ENCODE measurements around the gene CMIP. TPM values are rescaled to one million over a fixed set of nuclear protein-coding genes. Genes with fewer than 3 reads are reported as not detected.
A peak's percentile ranks its signal among the peaks of the same experiment; 100 is the strongest.

CMIP gene
- total RNA-seq, 4 donors from 2014 or later, result 17.1 to 60.5 (median 39.7) TPM

DNA sequence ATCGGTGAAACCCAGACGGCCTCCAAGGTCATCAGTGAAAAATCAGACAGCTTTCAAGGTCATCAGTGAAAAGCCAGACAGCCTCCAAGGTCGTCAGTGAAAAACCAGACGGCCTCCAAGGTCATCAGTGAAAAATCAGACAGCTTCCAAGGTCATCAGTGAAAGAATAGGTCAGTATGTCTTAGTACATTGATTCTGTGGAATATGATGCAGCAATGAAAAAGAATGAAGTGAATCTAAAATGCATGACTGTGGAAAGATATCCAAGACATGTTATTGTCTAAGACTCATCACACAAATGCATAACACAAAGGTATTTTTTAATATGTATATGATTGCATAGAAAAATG, 72.5 kb downstream of the CMIP start:
- intact Hi-C loops (cut with DNase I), result no loop called here
- Histone ChIP-seq H3K9me3 (no peaks in the 10 kb centered on the region), H3K4me1 (peaks cover 27 to 88% (median 51%) of the 10 kb centered on the region in 3 donors), H3K36me3 (peaks cover 0 to 22% (median 0%) of the 10 kb centered on the region in 3 donors), H3K27ac (peak overlapping the region in 2 of 4 donors; percentile 74 to 77), H3K4me3 (no peak overlapping the region), H3K27me3 (no peaks in the 10 kb centered on the region)
- TF ChIP-seq, protein P1, sequence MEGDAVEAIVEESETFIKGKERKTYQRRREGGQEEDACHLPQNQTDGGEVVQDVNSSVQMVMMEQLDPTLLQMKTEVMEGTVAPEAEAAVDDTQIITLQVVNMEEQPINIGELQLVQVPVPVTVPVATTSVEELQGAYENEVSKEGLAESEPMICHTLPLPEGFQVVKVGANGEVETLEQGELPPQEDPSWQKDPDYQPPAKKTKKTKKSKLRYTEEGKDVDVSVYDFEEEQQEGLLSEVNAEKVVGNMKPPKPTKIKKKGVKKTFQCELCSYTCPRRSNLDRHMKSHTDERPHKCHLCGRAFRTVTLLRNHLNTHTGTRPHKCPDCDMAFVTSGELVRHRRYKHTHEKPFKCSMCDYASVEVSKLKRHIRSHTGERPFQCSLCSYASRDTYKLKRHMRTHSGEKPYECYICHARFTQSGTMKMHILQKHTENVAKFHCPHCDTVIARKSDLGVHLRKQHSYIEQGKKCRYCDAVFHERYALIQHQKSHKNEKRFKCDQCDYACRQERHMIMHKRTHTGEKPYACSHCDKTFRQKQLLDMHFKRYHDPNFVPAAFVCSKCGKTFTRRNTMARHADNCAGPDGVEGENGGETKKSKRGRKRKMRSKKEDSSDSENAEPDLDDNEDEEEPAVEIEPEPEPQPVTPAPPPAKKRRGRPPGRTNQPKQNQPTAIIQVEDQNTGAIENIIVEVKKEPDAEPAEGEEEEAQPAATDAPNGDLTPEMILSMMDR (IDR thresholded peaks at IDR 0.05), result no peak
- no peak for TF ChIP-seq POLR2A (IDR thresholded peaks at IDR 0.05)
- DNase-seq, result no peak
- 89 to 90% methylated on average over 4 of the region's 4 CpGs for WGBS, 2 donors

DNA sequence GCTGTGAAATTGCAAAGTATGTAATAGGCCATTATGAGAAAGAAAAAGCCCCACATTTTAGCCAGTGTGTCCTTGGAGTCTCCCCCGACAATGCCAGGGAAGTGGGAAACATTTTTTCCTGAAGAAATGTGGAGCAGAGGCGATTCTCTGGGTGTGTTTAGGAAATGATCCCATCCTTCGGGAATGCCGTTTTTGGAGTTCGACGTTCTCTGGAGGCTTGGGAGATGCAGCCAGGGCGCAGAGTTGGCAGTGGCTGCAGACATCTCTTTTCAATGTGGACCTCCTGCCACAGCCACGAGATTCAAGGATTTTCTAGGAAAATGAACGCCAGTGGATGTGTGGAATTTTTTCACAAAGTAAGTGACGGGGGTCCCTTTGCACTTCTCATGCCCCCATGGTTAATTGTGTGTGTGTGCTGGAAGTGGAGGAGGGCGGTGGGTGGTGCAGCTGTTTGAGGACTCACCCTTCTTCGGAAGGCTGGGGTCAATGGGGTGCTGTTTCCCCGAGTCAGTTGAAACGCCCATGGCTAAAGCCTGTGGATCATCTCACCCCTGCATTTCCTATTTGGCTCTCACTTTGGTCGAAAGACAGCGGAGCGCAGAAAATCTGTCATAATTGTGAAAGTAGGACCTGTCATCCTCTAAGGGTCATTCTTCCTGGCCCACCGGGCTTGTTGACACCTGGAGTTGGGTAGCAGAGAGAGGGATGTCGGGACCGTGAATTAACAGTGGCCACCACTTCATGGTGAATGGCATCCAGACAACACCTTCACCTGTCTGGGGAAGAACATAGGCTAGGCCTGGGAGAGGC, 73.2 kb downstream of the CMIP start:
- intact Hi-C loops (cut with DNase I), result no loop called here
- Histone ChIP-seq H3K4me1 (peaks cover 28 to 91% (median 48%) of the 10 kb centered on the region in 3 donors), H3K36me3 (peaks cover 0 to 22% (median 0%) of the 10 kb centered on the region in 3 donors), H3K9me3 (no peaks in the 10 kb centered on the region), H3K27ac (peak overlapping the region in 3 of 4 donors; percentile 51 to 77 (median 74)), H3K4me3 (no peak overlapping the region), H3K27me3 (no peaks in the 10 kb centered on the region)
- DNase-seq, result no peak
- TF ChIP-seq POLR2A (IDR thresholded peaks at IDR 0.05), result no peak
- TF ChIP-seq, protein P1 (IDR thresholded peaks at IDR 0.05), result no peak
- 70 to 81% methylated on average over 14 to 17 of the region's 20 CpGs for WGBS, 2 donors

DNA sequence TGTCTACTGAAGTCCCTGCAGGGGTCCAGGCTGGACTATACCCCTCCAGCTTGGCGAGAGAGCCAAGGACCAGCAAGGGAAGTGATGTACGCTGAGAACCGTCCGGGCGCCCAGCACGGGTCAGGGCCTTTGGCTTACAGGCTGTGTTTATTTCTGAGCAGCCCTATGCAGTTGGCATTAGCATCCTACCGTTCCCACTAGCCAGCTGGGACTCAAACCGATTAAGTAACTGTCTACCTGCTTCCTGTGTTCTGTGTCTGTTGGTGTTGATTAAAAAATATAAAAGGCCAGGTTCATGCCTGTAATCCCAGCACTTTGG, 73.8 kb downstream of the CMIP start:
- Histone ChIP-seq H3K9me3 (no peaks in the 10 kb centered on the region), H3K4me3 (no peak overlapping the region), H3K27me3 (no peaks in the 10 kb centered on the region), H3K36me3 (peaks cover 0 to 22% (median 0%) of the 10 kb centered on the region in 3 donors), H3K27ac (peak overlapping the region in 3 of 4 donors; percentile 51 to 77 (median 74)), H3K4me1 (peaks cover 22 to 91% (median 45%) of the 10 kb centered on the region in 3 donors)
- TF ChIP-seq, protein P1 (IDR thresholded peaks at IDR 0.05), result no peak
- TF ChIP-seq POLR2A (IDR thresholded peaks at IDR 0.05), result no peak
- DNase-seq, result no peak
- 50 to 78% methylated on average over 2 to 8 of the region's 8 CpGs for WGBS, 2 donors
- intact Hi-C loops (cut with DNase I), result no loop called here

DNA sequence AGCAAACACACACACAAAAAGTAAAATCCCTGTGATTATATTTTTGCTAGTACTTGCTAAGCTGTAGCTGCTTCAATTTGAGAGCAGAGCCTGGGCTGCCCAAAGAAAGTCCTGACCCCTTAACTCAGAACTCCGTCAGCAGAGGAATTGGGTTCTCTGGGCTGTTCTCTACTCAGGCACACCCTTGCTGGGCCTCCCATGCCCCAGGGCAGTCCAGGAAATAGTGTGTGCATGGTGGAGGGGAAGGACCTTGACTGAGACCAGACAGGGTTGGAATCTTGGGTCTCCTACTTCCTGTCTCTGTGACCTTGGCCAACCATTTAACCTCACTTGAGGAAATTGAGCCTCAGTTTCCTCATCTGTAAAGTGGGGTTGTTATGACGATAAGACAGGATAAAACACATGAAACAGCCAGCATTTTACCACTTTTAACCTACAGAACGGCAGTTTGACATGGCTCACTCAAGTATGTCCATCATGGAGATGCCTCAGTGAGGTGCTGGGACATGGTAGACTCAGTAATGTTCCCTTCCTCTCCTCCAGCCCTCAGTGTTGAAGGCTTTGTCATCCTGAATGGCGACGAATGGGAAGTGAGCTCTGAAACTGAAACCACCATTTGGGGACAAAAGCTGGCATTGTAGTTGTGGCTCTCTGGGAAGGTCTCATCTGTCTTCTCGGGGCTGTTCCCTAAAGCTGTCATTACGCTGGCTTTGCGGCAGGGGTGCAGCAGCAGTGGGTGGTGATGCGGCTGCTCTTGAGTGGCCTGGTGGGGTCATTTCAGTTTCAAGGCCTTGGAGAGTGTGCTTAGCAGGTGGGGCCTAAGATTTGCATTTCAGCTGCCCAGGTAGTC, 74.9 kb downstream of the CMIP start:
- H3K27ac ChIP-seq, result peak overlapping the region; percentile 9 to 77 (median 50)
- H3K27me3 ChIP-seq, result no peaks in the 10 kb centered on the region
- H3K4me1 ChIP-seq, result peaks cover 23 to 91% (median 42%) of the 10 kb centered on the region in 3 donors
- TF ChIP-seq, protein P1 (IDR thresholded peaks at IDR 0.05), result no peak
- no peak for TF ChIP-seq POLR2A (IDR thresholded peaks at IDR 0.05)
- peaks cover 0 to 22% (median 0%) of the 10 kb centered on the region in 3 donors for H3K36me3 ChIP-seq
- no peak for DNase-seq
- no peak overlapping the region for H3K4me3 ChIP-seq
- intact Hi-C loops (cut with DNase I), result no loop called here
- H3K9me3 ChIP-seq, result no peaks in the 10 kb centered on the region
- WGBS, 2 donors, result 68 to 84% methylated on average over 4 to 5 of the region's 9 CpGs

DNA sequence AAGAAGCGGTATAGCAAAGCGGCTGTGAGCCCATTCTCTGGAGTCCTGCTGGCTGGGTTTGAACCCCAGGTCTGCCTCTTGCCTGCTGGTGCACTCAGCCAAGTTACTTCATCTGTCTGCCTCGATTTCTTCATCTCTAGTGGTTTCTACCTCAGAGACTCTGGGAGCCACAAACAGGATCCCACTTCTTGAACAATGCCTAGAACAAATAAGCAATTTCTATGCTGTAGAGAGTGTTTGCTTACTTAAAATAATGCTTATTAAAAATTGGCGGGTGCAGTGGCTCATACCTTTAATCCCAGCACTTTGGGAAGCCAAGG, 75.5 kb downstream of the CMIP start:
- peaks cover 17 to 91% (median 42%) of the 10 kb centered on the region in 3 donors for H3K4me1 ChIP-seq
- H3K9me3 ChIP-seq, result no peaks in the 10 kb centered on the region
- H3K36me3 ChIP-seq, result peaks cover 0 to 22% (median 0%) of the 10 kb centered on the region in 3 donors
- 56 to 77% methylated on average over 2 to 3 of the region's 4 CpGs for WGBS, 2 donors
- peak overlapping the region; percentile 9 to 77 (median 50) for H3K27ac ChIP-seq
- TF ChIP-seq, protein P1 (IDR thresholded peaks at IDR 0.05), result no peak
- no peak for TF ChIP-seq POLR2A (IDR thresholded peaks at IDR 0.05)
- intact Hi-C loops (cut with DNase I), result no loop called here
- H3K4me3 ChIP-seq, result no peak overlapping the region
- DNase-seq, result no peak
- no peaks in the 10 kb centered on the region for H3K27me3 ChIP-seq

All from esophagus squamous epithelium (tissue), 5 donors.